HG03575 (cell line): ENCODE results near the gene KCMF1.

Experiments
- ATAC-seq: cut with Tn5 transposase; IDR thresholded peaks from one replicate; pipeline ENCODE4 v1.9.1; 2021; ENCODE audit not compliant: unreplicated experiment, insufficient number of reproducible peaks, low FRiP score; ENCODE audit errors: extremely low read depth

KCMF1 gene

GRCh38 chr2:84953535-84953934, 17.4 kb upstream of the KCMF1 start:
- no peak for ATAC-seq

DNA sequence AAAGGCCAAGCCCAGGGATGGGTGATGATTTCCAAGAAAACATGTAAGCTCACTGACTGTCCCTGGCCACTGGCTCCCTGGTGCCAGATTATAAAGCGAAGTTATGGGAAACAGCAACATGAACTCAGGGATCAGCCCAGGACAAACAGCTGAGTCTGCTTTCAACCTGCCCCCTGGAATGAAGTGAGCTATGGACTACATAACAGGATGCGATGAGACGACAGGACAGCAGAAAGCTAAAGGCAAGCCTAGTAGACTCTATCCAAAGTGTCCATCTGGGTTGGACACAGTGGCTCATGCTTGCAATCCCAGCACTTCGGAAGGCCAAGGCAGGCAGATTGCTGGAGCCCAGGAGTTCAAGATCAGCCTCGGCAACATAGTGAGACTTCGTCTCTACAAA, 16.6 kb upstream of the KCMF1 start:
- ATAC-seq: no peak

GRCh38 chr2:84956334-84957297, 14.3 kb upstream of the KCMF1 start:
- ATAC-seq: no peak

- no peak for ATAC-seq
Observed at GRCh38 chr2:84957771-84958134, 13.2 kb upstream of the KCMF1 start.

GRCh38 chr2:84958135-84959059, 12.6 kb upstream of the KCMF1 start:
- no peak for ATAC-seq

DNA sequence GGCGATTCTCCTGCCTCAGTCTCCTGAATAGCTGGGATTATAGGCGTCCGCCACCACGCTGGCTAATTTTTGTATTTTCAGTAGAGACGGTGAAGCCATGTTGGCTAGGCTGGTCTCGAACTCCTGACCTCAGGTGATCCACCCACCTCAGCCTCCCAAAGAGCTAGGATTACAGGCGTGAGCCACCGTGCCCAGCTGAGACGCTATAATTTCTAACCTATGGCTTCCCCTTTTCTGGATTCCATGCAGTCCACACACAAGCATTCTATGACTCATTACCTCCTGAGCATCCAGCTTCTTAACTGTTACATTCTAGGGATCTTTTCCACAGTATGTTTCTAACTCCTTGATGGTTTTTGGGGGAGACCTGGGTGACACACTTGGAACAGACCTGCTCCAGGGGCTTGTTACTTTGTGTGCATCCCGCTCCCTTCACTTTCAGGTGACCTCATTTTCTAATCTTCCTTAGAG, 11.8 kb upstream of the KCMF1 start:
- no peak for ATAC-seq

DNA sequence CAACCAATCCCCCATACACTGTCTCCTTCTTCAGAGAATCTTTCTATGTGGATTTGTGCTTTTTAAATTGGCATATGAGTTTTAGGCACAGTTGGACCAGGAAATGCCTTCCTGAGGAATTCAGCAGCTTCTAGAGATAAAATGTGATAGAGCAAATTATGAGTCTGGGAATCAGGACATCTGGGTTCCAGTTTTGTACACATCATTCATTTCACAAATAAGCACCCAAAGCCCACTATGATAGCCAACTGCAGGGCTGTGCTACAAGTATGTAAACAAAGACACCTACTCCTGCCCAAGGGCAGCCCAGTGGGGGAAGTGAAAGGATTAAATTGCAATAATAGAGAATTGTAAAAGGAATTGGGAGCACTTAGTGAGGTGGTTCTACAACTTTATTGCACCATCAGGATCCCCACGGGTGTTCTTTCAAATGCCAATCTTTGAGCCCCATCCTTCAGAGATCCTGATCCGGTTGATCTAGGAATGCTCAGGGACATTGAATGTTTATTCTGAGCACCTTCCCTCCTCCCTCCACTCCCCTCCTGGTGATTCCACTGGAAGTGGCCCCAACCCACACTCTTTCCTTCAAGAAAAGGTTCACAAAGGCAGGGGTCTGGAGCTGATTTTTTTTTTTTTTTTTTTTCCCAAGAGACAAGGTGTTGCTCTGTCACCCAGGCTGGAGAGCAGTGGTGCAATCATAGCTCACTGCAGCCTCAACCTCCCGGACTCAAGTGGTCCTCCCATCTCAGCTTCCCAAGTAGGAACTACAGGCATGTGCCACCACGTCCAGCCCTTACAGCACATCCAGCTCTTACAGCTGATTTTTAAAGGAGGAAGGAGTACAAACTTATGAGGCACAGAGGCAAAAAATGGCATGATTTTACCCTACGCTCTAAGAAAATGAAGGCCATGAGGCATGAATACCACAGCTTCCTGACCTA, 11.1 kb upstream of the KCMF1 start:
- ATAC-seq: no peak

DNA sequence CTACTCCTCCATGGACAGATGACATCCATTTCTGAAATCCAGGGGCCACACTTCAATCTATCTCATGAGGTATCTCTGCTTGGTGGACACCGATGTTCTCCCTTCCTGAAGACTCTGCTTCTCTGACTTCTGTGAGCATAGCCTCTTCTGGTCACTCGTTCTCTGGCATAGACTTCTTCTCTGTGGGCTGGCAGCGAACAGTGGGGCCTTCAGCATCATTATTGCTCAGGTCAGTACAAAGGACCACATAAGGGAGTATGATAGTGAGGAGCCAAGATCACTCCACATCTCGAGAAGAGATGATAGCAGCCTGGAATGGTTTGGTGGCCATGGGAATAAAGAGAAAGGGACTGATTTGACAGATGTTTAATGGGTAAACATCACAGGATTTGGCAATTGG, 8.0 kb upstream of the KCMF1 start:
- ATAC-seq: no peak

DNA sequence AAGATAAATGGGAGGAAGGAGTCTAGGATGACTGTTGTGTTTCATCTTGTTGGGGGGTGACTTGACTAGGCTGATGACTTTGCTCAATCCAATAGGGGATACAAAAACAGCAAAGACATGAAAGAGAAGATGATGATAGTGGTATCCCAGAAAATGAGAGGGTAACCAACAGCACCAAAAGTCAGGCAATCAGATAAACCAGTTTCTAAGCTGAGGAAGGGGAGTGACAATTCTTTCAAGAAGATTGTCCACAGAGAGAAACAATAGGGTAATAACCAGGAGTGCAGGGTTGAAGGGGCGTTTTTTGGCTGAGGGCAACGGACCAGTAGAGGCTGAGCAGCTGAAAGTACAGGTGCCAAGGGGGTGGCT, 7.7 kb upstream of the KCMF1 start:
- no peak for ATAC-seq

- no peak for ATAC-seq
Observed at GRCh38 chr2:84963692-84964405, 7.1 kb upstream of the KCMF1 start.

DNA sequence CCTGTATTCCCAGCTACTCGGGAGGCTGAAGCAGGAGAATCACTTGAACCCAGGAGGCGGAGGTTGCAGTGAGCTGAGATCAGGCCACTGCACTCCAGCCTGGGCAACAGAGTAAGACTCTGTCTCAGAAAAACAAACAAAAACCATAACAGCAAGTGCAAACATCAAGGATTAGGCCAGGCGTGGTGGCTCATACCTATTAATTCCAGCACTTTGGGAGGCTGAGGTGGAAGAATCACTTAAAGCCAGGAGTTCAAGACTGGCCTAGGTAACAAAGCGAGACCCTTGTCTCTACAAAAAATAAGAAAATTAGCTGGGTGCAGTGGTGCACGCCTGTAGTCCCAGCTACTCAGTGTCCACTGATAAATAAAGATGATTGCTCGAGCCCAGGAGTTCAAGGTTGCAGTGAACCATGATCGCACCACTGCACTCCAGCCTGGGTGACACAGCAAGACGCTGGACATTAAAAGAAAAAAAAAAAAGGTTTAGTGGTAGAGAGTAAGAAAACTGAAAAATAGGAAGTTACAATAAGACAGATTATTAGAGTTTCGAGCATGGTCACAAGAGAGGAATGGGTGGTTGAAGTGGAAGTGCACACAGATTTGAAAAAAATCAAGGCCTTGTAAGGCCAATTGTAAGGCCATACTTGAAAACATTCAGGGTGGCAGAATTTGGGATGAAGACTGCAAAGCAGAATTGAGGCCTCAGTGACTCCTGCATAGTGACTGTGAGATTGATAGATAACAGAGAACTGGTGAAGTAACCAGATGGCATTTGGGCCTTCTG, 6.4 kb upstream of the KCMF1 start:
- ATAC-seq: no peak

- no peak for ATAC-seq
Observed at GRCh38 chr2:84965192-84965516, 5.8 kb upstream of the KCMF1 start.

- ATAC-seq: no peak
Observed at GRCh38 chr2:84965827-84966226, 5.1 kb upstream of the KCMF1 start.

- ATAC-seq: no peak
Observed at GRCh38 chr2:84966731-84967130, 4.2 kb upstream of the KCMF1 start.

GRCh38 chr2:84969511-84970209, 1.3 kb upstream of the KCMF1 start:
- ATAC-seq: no peak

GRCh38 chr2:84970210-84970867, 622 bp upstream of the KCMF1 start:
- ATAC-seq: no peak
